IMR-90 (cell line): Measurements from ENCODE around the gene ELOVL2. TPM values are rescaled to one million over a fixed set of nuclear protein-coding genes. Genes with fewer than 3 reads are reported as not detected.
"Not testable (repeated sequence)": the region's sequence is repeated elsewhere in the genome, so short reads cannot be mapped to it uniquely, and the experiment has no call there.

Source experiments
- ATAC-seq: fragments of 200-7000 bp; cut with Tn5 transposase; 2 replicates; pipeline ENCODE4 v1.9.1; 2020; ENCODE audit warnings: low read depth, mild to moderate bottlenecking, moderate library complexity
- BruUV-seq: library from RNA; stranded (reverse); fragments of 400-500 nt; replicated peaks from 2 replicates; lab custom pipeline; 2021; lab: Mats Ljungman, UMichigan
- CTCF ChIA-PET: fragments of 300-600 bp; formaldehyde crosslinking; extraction: SDS; loops from one replicate; lab custom pipeline; 2021; ENCODE audit warnings: antibody characterized with exemption; lab: Yijun Ruan, JAX
- POLR2A ChIA-PET: fragments of 300-600 bp; sonication (Branson Sonifier 250); formaldehyde crosslinking; loops from one replicate; lab custom pipeline; 2022; ENCODE audit warnings: antibody characterized with exemption; ENCODE audit not compliant: unreplicated experiment; lab: Charles Lee
- DNase-seq: peaks from one replicate; pipeline ENCODE4 v3.0.0; 2013
- H2AFZ ChIP-seq: replicated peaks from 2 replicates; pipeline ENCODE3; 2013; ENCODE audit warnings: low read length, mild to moderate bottlenecking; ENCODE audit not compliant: poor library complexity
- H2AK5ac ChIP-seq: 2 replicates; pipeline ENCODE4 v1.6.1; 2013; ENCODE audit warnings: low read depth, low read length, inconsistent platforms
- H2AK9ac ChIP-seq: replicated peaks from 2 replicates; pipeline ENCODE3; 2013; ENCODE audit warnings: mild to moderate bottlenecking, low read depth, low read length, moderate library complexity; ENCODE audit not compliant: poor library complexity
- H2BK120ac ChIP-seq: 2 replicates; pipeline ENCODE4 v1.6.1; 2013; ENCODE audit warnings: low read depth, low read length, inconsistent platforms
- H2BK15ac ChIP-seq: 3 replicates; pipeline ENCODE4 v1.6.1; 2013; ENCODE audit warnings: low read depth, low read length, inconsistent platforms
- H2BK20ac ChIP-seq: 2 replicates; pipeline ENCODE4 v1.6.1; 2013; ENCODE audit warnings: low read depth, mild to moderate bottlenecking, inconsistent platforms, low read length, moderate library complexity
- H2BK5ac ChIP-seq: 2 replicates; pipeline ENCODE4 v1.6.1; 2013; ENCODE audit warnings: mild to moderate bottlenecking, low read depth, low read length, inconsistent platforms; ENCODE audit not compliant: poor library complexity, severe bottlenecking
- H3K14ac ChIP-seq: replicated peaks from 2 replicates; pipeline ENCODE4 v1.6.1; 2013; ENCODE audit warnings: low read depth, low read length, inconsistent platforms
- H3K18ac ChIP-seq: 2 replicates; pipeline ENCODE4 v1.6.1; 2013; ENCODE audit warnings: low read depth, low read length, control low read depth
- H3K23ac ChIP-seq: 2 replicates; pipeline ENCODE4 v1.6.1; 2013; ENCODE audit warnings: low read depth, low read length, inconsistent platforms
- H3K27ac ChIP-seq: 2 replicates; pipeline ENCODE4 v1.5.1; 2013; ENCODE audit warnings: mild to moderate bottlenecking, control low read depth, low read length; ENCODE audit not compliant: insufficient read depth
- H3K27me3 ChIP-seq: 2 replicates; pipeline ENCODE4 v1.6.1; 2013; ENCODE audit warnings: low read length; ENCODE audit not compliant: control insufficient read depth, insufficient read depth
- H3K36me3 ChIP-seq: 2 replicates; pipeline ENCODE4 v1.6.1; 2013; ENCODE audit warnings: low read length, mixed read lengths; ENCODE audit not compliant: control insufficient read depth, insufficient read depth
- H3K4ac ChIP-seq: 2 replicates; pipeline ENCODE4 v1.6.1; 2013; ENCODE audit warnings: low read depth, low read length, inconsistent platforms
- H3K4me1 ChIP-seq: 2 replicates; pipeline ENCODE4 v1.6.1; 2013; ENCODE audit warnings: low read length, mixed read lengths; ENCODE audit not compliant: control insufficient read depth, insufficient read depth
- H3K4me2 ChIP-seq: 2 replicates; pipeline ENCODE4 v1.6.1; 2013; ENCODE audit warnings: low read depth, mild to moderate bottlenecking, control low read depth, low read length, moderate library complexity
- H3K4me3 ChIP-seq: 2 replicates; pipeline ENCODE4 v1.5.1; 2013; ENCODE audit warnings: low read depth, mild to moderate bottlenecking, control low read depth, low read length, moderate library complexity; ENCODE audit not compliant: insufficient read depth
- H3K56ac ChIP-seq: 2 replicates; pipeline ENCODE4 v1.6.1; 2013; ENCODE audit warnings: low read length, inconsistent platforms; ENCODE audit not compliant: insufficient read depth; ENCODE audit errors: extremely low read depth
- H3K79me1 ChIP-seq, 2 experiments: 2 replicates each; pipeline ENCODE4 v1.6.1; 2013; ENCODE audit warnings: low read length in 2 of 2, inconsistent platforms in 1 of 2, low read depth in 1 of 2
- H3K9ac ChIP-seq: 2 replicates; pipeline ENCODE4 v1.6.1; 2013; ENCODE audit warnings: low read depth, low read length, control low read depth
- H3K9me1 ChIP-seq: 2 replicates; pipeline ENCODE4 v1.6.1; 2013; ENCODE audit warnings: low read length, inconsistent platforms; ENCODE audit not compliant: insufficient read depth
- H3K9me3 ChIP-seq: 2 replicates; pipeline ENCODE4 v1.6.1; 2013; ENCODE audit warnings: low read length; ENCODE audit not compliant: control insufficient read depth, insufficient read depth
- H4K20me1 ChIP-seq: 2 replicates; pipeline ENCODE4 v1.6.1; 2013; ENCODE audit warnings: low read length, inconsistent platforms; ENCODE audit not compliant: insufficient read depth
- H4K5ac ChIP-seq: 2 replicates; pipeline ENCODE4 v1.6.1; 2013; ENCODE audit warnings: mild to moderate bottlenecking, low read depth, low read length, control low read depth
- H4K8ac ChIP-seq, 2 experiments: 2 replicates each; pipeline ENCODE4 v1.6.1; 2013; ENCODE audit warnings: low read depth in 2 of 2, low read length in 2 of 2, control low read depth in 1 of 2, inconsistent platforms in 1 of 2
- H4K91ac ChIP-seq: 2 replicates; pipeline ENCODE4 v1.6.1; 2013; ENCODE audit warnings: low read depth, low read length, inconsistent platforms; ENCODE audit not compliant: insufficient read depth
- BHLHE40 ChIP-seq: fragments of 150-350 bp; IDR thresholded peaks from 2 replicates; pipeline ENCODE4 v1.6.1; 2016; ENCODE audit warnings: mild to moderate bottlenecking, low read depth, low read length
- ELK1 ChIP-seq: fragments of 150-350 bp; IDR thresholded peaks from 2 replicates; pipeline ENCODE4 v1.6.1; 2016; ENCODE audit warnings: low read depth, mild to moderate bottlenecking, low read length, moderate library complexity, borderline replicate concordance
- WGBS, 2 experiments: methylation state at CpG; one replicate each; pipeline versions ENCODE4 v1.1.5 to v1.1.7; 2013; ENCODE audit warnings: missing lambda C conversion rate in 2 of 2; ENCODE audit not compliant: insufficient read length in 1 of 2; ENCODE audit errors: extremely low coverage in 2 of 2; 5-methylcytosine and 5-hydroxymethylcytosine counted together
- dilution Hi-C: fragments of 300-500 bp; cut with HindIII; formaldehyde crosslinking; loops from one replicate; pipeline ENCODE4 v1.14.3; 2018; ENCODE audit warnings: low sequenced_read_pairs; ENCODE audit not compliant: unreplicated experiment
- in situ Hi-C: fragments of 300-500 bp; cut with MboI; formaldehyde crosslinking; loops from 3 replicates; pipeline ENCODE4 v1.14.3; 2019; ENCODE audit warnings: low sequenced_read_pairs, inconsistent platforms, mixed read lengths
- intact Hi-C: fragments of 100-400 bp; cut with micrococcal nuclease; formaldehyde crosslinking; loops from 2 replicates; pipeline ENCODE4 v1.10.0; 2022
- polyA plus RNA-seq, 3 experiments: library from polyadenylated mRNA; depleted of rRNA; stranded (reverse); fragments of >200 nt; gene quantifications; 2 replicates each; pipeline ENCODE4 v1.2.3, GENCODE V29; 2012; ENCODE audit warnings: low replicate concordance in 1 of 3
- total RNA-seq: library from RNA; depleted of rRNA; stranded (reverse); fragments of >200 nt; gene quantifications from 2 replicates; pipeline ENCODE4 v1.2.3, GENCODE V29; 2012

ELOVL2 gene
- total and polyA plus RNA-seq, 2 of the 4 experiments (the other 2 are of a cell fraction) = 6.3 to 7.9 TPM

DNA sequence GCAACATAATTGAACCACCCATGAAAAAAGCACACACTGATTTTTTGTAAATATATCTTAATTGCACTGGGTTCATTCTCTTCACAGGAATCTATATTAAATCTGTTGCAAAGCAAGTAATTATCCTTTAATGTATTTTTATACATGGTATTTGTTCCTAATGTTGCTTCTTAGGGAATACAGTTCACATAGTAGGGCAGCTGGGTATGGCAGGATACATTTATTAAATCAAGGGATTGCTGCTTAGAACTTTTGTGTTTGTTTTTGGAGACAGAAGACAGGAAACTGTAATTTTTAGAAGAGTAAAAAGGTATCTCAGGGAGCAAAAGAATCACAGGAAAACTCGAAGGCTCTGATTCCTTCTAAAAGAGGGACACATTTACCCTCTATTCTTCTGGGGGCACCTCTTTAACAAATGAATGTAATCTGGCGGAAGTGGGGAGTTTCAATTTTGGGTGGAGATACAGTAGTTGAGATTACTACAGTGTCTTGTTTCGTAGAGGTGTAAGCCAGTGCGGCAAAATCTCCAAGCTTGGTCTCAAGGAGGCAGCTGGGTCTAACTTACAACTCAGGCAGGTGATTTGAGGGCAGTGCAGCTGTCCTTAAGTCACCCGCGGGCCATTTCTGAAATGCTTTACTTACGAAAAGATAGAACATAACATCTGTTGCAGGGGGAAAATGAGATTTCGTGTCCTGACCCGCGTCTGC lies 48.7 kb upstream of the ELOVL2 start (continued):
- TF ChIP-seq ELK1 (no peak), BHLHE40 (no peak)

DNA sequence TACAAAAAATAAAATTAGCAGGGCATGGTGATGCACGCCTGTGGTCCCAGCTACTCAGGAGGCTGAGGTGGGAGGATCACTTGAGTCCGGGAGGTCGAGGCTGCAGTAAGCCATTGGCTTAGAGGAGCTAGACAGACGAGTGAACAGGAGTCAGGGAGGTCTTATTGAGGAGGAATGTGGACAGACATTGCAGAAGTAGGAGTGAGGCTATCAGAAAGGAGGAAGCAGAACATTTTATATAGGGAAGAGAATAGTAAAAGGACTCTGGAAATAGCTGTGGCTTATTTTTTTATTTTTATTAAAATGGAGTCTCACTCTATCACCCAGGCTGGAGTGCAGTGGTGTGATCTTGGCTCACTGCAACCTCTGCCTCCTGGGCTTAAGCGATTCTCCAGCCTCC lies 47.0 kb upstream of the ELOVL2 start:
- H2BK5ac ChIP-seq, H4K8ac ChIP-seq, H3K4me3 ChIP-seq, DNase-seq, in situ Hi-C loops, H2BK120ac ChIP-seq, dilution Hi-C loops, H3K56ac ChIP-seq, H3K4ac ChIP-seq, H3K36me3 ChIP-seq, H4K91ac ChIP-seq, H3K9ac ChIP-seq, H3K18ac ChIP-seq, H4K5ac ChIP-seq, ATAC-seq, H3K9me1 ChIP-seq, CTCF ChIA-PET, H2AFZ ChIP-seq, H3K14ac ChIP-seq, H3K27ac ChIP-seq, H2AK5ac ChIP-seq, H3K9me3 ChIP-seq, H3K27me3 ChIP-seq, H3K4me1 ChIP-seq, H2AK9ac ChIP-seq, H2BK15ac ChIP-seq, H3K4me2 ChIP-seq, H3K23ac ChIP-seq, POLR2A ChIA-PET, H4K20me1 ChIP-seq, H2BK20ac ChIP-seq, BruUV-seq: not testable (repeated sequence)
- intact Hi-C loops = loop anchor here (5.0 kb wide), 1 partner anchor 46 kb away; no protein-coding TSS in a partner anchor
- 92% methylated on average over 2 of the region's 5 CpGs; no CpG with 5 or more reads in 1 of the 2 experiments for WGBS, 2 experiments
- peaks cover 7 to 12% of the 10 kb centered on the region in 2 experiments; a peak in 3 of 4 replicates for H3K79me1 ChIP-seq
